Right atrium auricular region (tissue), 2 donors: Measurements from ENCODE around the gene TTC9. TPM values are rescaled to one million over a fixed set of nuclear protein-coding genes. Genes with fewer than 3 reads are reported as not detected.
A peak's percentile ranks its signal among the peaks of the same experiment; 100 is the strongest.

ENCODE experiments used
- DNase-seq: peaks from one replicate; pipeline ENCODE4 v3.0.0-alpha.2; 2019; ENCODE audit warnings: low spot score
- H3K27ac ChIP-seq, 2 donors: fragments of 200-600 bp; sonication (generic); 1 replicate in 1 of 2; 2 replicates in 1 of 2; pipeline ENCODE4 v1.5.1; 2016 to 2019
- H3K27me3 ChIP-seq, 2 donors: fragments of 200-600 bp; sonication (generic); one replicate each; pipeline versions ENCODE4 v1.5.1 to v1.6.0; 2017 to 2019
- H3K36me3 ChIP-seq: fragments of 200-600 bp; sonication (generic); one replicate; pipeline ENCODE4 v1.5.1; 2016
- H3K4me1 ChIP-seq, 2 donors: fragments of 200-600 bp; sonication (generic); one replicate each; pipeline versions ENCODE4 v1.5.1 to v1.6.0; 2017 to 2019
- H3K4me3 ChIP-seq, 2 donors: fragments of 200-600 bp; sonication (generic); 1 replicate in 1 of 2; 2 replicates in 1 of 2; pipeline ENCODE4 v1.5.1; 2017 to 2019; ENCODE audit warnings: mild to moderate bottlenecking in 1 of 2, moderate library complexity in 1 of 2
- H3K9me3 ChIP-seq, 2 donors: fragments of 200-600 bp; sonication (generic); one replicate each; pipeline ENCODE4 v1.5.1; 2019
- CTCF ChIP-seq, 2 donors: fragments of 200-600 bp; sonication (generic); IDR thresholded peaks; one replicate each; pipeline ENCODE4 v1.5.1; 2019; ENCODE audit warnings: antibody characterized with exemption in 2 of 2
- total RNA-seq, 2 donors: library from RNA; depleted of rRNA; stranded (reverse); fragments of >200 nt; gene quantifications; one replicate each; pipeline ENCODE4 v1.1.0, GENCODE V29; 2016

Gene TTC9
- total RNA-seq = 1 to 10 TPM; 2.2 to 5.3 TPM

- Histone ChIP-seq H3K9me3 (no peaks in the 10 kb centered on the region), H3K36me3 (no peaks in the 10 kb centered on the region), H3K27ac (peak within 1 kb of the TSS in 1 of 2 donors; percentile 46), H3K4me3 (peak within 1 kb of the TSS; percentile 68 to 71), H3K27me3 (no peaks in the 10 kb centered on the region), H3K4me1 (peaks cover 0 to 24% of the 10 kb centered on the region in 2 donors)
- DNase-seq = no peak
- TF ChIP-seq CTCF (IDR thresholded peaks at IDR 0.05) = no peak
Observed at GRCh38 chr14:70641548-70642302, at the start of gene TTC9. Gene TTC9, plus strand, starts transcription at chr14:70641916. Its CDS starts 214 bp downstream, at chr14:70642130.

GRCh38 chr14:70594461-70594860, 47.3 kb upstream of the TTC9 start:
- no peak overlapping the region for H3K4me3 ChIP-seq
- H3K9me3 ChIP-seq = no peaks in the 10 kb centered on the region
- H3K36me3 ChIP-seq = peaks cover 74% of the 10 kb centered on the region
- no peaks in the 10 kb centered on the region for H3K27me3 ChIP-seq
- DNase-seq = no peak
- peaks cover 0 to 5% of the 10 kb centered on the region in 2 donors for H3K4me1 ChIP-seq
- H3K27ac ChIP-seq = no peak overlapping the region
- no peak for TF ChIP-seq CTCF (IDR thresholded peaks at IDR 0.05)

GRCh38 chr14:70595443-70596185, 46.1 kb upstream of the TTC9 start:
- no peak overlapping the region for H3K27ac ChIP-seq
- H3K27me3 ChIP-seq = no peaks in the 10 kb centered on the region
- H3K4me1 ChIP-seq = peaks cover 0 to 12% of the 10 kb centered on the region in 2 donors
- H3K9me3 ChIP-seq = no peaks in the 10 kb centered on the region
- peaks cover 63% of the 10 kb centered on the region for H3K36me3 ChIP-seq
- no peak for TF ChIP-seq CTCF (IDR thresholded peaks at IDR 0.05)
- H3K4me3 ChIP-seq = no peak overlapping the region
- DNase-seq = no peak

- H3K27me3 ChIP-seq = no peaks in the 10 kb centered on the region
- H3K36me3 ChIP-seq = peaks cover 42% of the 10 kb centered on the region
- TF ChIP-seq CTCF (IDR thresholded peaks at IDR 0.05) = no peak
- DNase-seq = no peak
- H3K9me3 ChIP-seq = no peaks in the 10 kb centered on the region
- no peak overlapping the region for H3K27ac ChIP-seq
- peaks cover 0 to 16% of the 10 kb centered on the region in 2 donors for H3K4me1 ChIP-seq
- H3K4me3 ChIP-seq = no peak overlapping the region
Observed at GRCh38 chr14:70597731-70598130, 44.0 kb upstream of the TTC9 start.

- peak overlapping the region in 1 of 2 donors; percentile 66 for H3K4me3 ChIP-seq
- H3K27ac ChIP-seq = no peak overlapping the region
- no peaks in the 10 kb centered on the region for H3K9me3 ChIP-seq
- no peaks in the 10 kb centered on the region for H3K27me3 ChIP-seq
- DNase-seq = no peak
- TF ChIP-seq CTCF (IDR thresholded peaks at IDR 0.05) = no peak
- peaks cover 25% of the 10 kb centered on the region for H3K36me3 ChIP-seq
- H3K4me1 ChIP-seq = peaks cover 0 to 16% of the 10 kb centered on the region in 2 donors
Observed at GRCh38 chr14:70599345-70599744, 42.4 kb upstream of the TTC9 start.
